GM23338 (cell line): ENCODE results near the gene XPNPEP1. TPM values are rescaled to one million over a fixed set of nuclear protein-coding genes. Genes with fewer than 3 reads are reported as not detected.

ENCODE experiments used
- ATAC-seq: fragments of 200-7000 bp; cut with Tn5 transposase; 3 replicates; pipeline ENCODE4 v1.9.1; 2020
- DNase-seq: peaks from one replicate; pipeline ENCODE4 v3.0.0-alpha.2; 2015; ENCODE audit warnings: low spot score
- H2AFZ ChIP-seq: fragments of 200-600 bp; sonication (generic); 2 replicates; pipeline ENCODE4 v1.8.0; 2016; ENCODE audit warnings: antibody characterized with exemption, mild to moderate bottlenecking, moderate library complexity
- H3F3A ChIP-seq: fragments of 200-600 bp; sonication (generic); replicated peaks from 2 replicates; pipeline ENCODE4 v1.8.0; 2017; ENCODE audit warnings: antibody characterized with exemption, mixed run types, low read depth
- H3K27ac ChIP-seq: fragments of 200-600 bp; sonication (generic); 2 replicates; pipeline ENCODE4 v1.6.1; 2016; ENCODE audit warnings: low read depth
- H3K27me3 ChIP-seq: fragments of 200-600 bp; sonication (generic); 2 replicates; pipeline ENCODE4 v1.8.0; 2016; ENCODE audit warnings: mild to moderate bottlenecking, mixed run types, moderate library complexity; ENCODE audit not compliant: insufficient read depth
- H3K36me3 ChIP-seq: fragments of 200-600 bp; sonication (generic); 2 replicates; pipeline ENCODE4 v1.8.0; 2016; ENCODE audit warnings: mild to moderate bottlenecking; ENCODE audit not compliant: insufficient read depth
- H3K4me1 ChIP-seq: fragments of 200-600 bp; sonication (generic); 2 replicates; pipeline ENCODE4 v1.8.0; 2016; ENCODE audit warnings: mild to moderate bottlenecking, moderate library complexity; ENCODE audit not compliant: insufficient read depth
- H3K4me2 ChIP-seq: fragments of 200-600 bp; sonication (generic); 2 replicates; pipeline ENCODE4 v1.7.1; 2017; ENCODE audit warnings: mixed run types
- H3K4me3 ChIP-seq: fragments of 200-600 bp; sonication (generic); 2 replicates; pipeline ENCODE4 v1.6.1; 2016; ENCODE audit warnings: mixed run types
- H3K79me2 ChIP-seq: fragments of 200-600 bp; sonication (generic); replicated peaks from 2 replicates; pipeline ENCODE4 v1.8.0; 2017; ENCODE audit warnings: mild to moderate bottlenecking; ENCODE audit not compliant: insufficient read depth
- H3K9me2 ChIP-seq: fragments of 200-600 bp; sonication (generic); 2 replicates; pipeline ENCODE4 v1.8.0; 2017; ENCODE audit not compliant: insufficient read depth
- H4K20me1 ChIP-seq: fragments of 200-600 bp; sonication (generic); replicated peaks from 2 replicates; pipeline ENCODE4 v1.8.0; 2017; ENCODE audit warnings: mild to moderate bottlenecking; ENCODE audit not compliant: insufficient read depth
- H3K27ac Mint-ChIP-seq: 2 replicates; pipeline ENCODE4 v1.8.0; 2020; ENCODE audit warnings: inconsistent platforms, mild to moderate bottlenecking, moderate library complexity, mixed read lengths
- H3K27me3 Mint-ChIP-seq: 3 replicates; pipeline ENCODE4 v1.8.0; 2022; ENCODE audit warnings: low read depth, mild to moderate bottlenecking, moderate library complexity, mixed read lengths, inconsistent platforms; ENCODE audit not compliant: insufficient read depth, poor library complexity
- H3K36me3 Mint-ChIP-seq: 3 replicates; pipeline ENCODE4 v1.8.0; 2021; ENCODE audit warnings: low read depth, mild to moderate bottlenecking, inconsistent platforms, moderate library complexity, mixed read lengths
- H3K4me1 Mint-ChIP-seq: 3 replicates; pipeline ENCODE4 v1.8.0; 2020; ENCODE audit warnings: mild to moderate bottlenecking, inconsistent platforms, mixed read lengths
- H3K4me3 Mint-ChIP-seq: 3 replicates; pipeline ENCODE4 v1.8.0; 2021; ENCODE audit warnings: moderate library complexity, mild to moderate bottlenecking, inconsistent platforms, mixed read lengths
- H3K9me3 Mint-ChIP-seq: 3 replicates; pipeline ENCODE4 v1.8.0; 2020; ENCODE audit warnings: moderate library complexity, mild to moderate bottlenecking, inconsistent platforms, mixed read lengths
- EZH2 ChIP-seq: fragments of 200-600 bp; sonication (generic); IDR thresholded peaks from one replicate; pipeline ENCODE4 v1.8.0; 2017; ENCODE audit warnings: antibody characterized with exemption, mild to moderate bottlenecking, low read depth; ENCODE audit not compliant: unreplicated experiment
- JUNB ChIP-seq: IDR thresholded peaks from one replicate; pipeline ENCODE4 v1.6.1; 2016; ENCODE audit warnings: antibody characterized with exemption; ENCODE audit not compliant: unreplicated experiment
- ZNF114 ChIP-seq: fragments of 250-450 bp; sonication (Bioruptor Pico); IDR thresholded peaks from 2 replicates; pipeline ENCODE4 v1.5.0; 2020; ENCODE audit warnings: mild to moderate bottlenecking, moderate library complexity
- ZNF331 ChIP-seq: fragments of 250-450 bp; sonication (Bioruptor Pico); IDR thresholded peaks from 2 replicates; pipeline ENCODE4 v1.5.0; 2020; ENCODE audit warnings: low read depth, mild to moderate bottlenecking, moderate library complexity
- polyA plus RNA-seq: library from polyadenylated mRNA; unstranded; fragments of >200 nt; fragmentation: Nextera tagmentation; extraction: Ambion mirVana; gene quantifications from 2 replicates; pipeline ENCODE4 v1.2.1, GENCODE V29; 2016
- total RNA-seq: library from RNA; depleted of rRNA; stranded (reverse); fragments of >200 nt; shearing (Covaris generic); gene quantifications from 2 replicates; pipeline ENCODE4 v1.2.3, GENCODE V29; 2014
- TF ChIP-seq, protein P1 (sequence below): fragments of 250-450 bp; sonication (Bioruptor Pico); IDR thresholded peaks from 2 replicates; pipeline ENCODE4 v1.5.0; 2020; ENCODE audit warnings: mild to moderate bottlenecking, moderate library complexity
- TF ChIP-seq, protein P2 (sequence below): IDR thresholded peaks from one replicate; pipeline ENCODE4 v1.6.1; 2018; ENCODE audit warnings: antibody characterized with exemption; ENCODE audit not compliant: unreplicated experiment
- TF ChIP-seq, protein P3 (sequence below), 2 experiments: fragments of 200-600 bp in 1 of 2; sonication (generic) in 1 of 2; conservative IDR thresholded peaks; 2 replicates each; pipeline versions ENCODE4 v1.5.1 to v1.6.1; 2016 to 2017; ENCODE audit warnings: antibody characterized with exemption in 2 of 2, low read depth in 2 of 2, mild to moderate bottlenecking in 2 of 2, moderate library complexity in 1 of 2

Gene XPNPEP1
- total and polyA plus RNA-seq, 2 experiments from 2014 or later, result 17.5 to 55.8 TPM

DNA sequence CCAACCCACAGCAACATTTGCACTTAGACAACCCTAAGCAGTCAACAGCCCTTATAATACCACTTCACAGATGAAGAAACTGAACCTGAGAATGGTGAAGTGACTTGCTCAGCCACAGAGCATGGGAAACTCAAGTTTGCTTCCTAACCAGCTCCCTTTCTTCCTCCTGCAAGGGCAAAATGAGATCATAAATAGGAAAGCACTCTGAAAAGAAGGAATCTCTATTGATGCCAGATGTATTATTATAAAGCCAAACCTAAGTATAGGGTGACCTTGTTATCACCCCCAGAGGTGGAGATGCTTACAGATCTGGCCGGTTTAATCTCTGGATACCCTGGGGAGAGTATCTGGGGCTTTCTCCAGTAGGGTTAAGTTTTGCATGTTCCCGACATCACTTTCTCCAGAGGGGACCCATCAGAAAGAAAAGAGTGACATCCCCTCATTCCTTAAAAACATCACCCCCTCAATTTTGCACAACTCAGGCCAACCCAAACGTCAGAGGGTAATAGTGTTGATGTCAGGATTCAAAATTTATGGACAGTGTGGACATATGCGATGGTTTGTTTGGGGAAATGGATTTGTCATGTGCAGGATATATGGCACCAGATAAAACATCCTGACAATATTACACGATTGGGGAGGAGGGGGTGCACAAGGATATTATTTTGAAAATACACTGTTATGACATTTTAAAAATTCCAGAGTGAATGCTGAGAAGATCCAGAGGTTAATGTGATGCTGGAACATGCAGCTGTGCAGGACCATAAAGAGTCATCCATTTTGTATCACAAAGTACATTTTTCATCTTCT, 24.0 kb upstream of the XPNPEP1 start (continued):
- TF ChIP-seq, protein P1, sequence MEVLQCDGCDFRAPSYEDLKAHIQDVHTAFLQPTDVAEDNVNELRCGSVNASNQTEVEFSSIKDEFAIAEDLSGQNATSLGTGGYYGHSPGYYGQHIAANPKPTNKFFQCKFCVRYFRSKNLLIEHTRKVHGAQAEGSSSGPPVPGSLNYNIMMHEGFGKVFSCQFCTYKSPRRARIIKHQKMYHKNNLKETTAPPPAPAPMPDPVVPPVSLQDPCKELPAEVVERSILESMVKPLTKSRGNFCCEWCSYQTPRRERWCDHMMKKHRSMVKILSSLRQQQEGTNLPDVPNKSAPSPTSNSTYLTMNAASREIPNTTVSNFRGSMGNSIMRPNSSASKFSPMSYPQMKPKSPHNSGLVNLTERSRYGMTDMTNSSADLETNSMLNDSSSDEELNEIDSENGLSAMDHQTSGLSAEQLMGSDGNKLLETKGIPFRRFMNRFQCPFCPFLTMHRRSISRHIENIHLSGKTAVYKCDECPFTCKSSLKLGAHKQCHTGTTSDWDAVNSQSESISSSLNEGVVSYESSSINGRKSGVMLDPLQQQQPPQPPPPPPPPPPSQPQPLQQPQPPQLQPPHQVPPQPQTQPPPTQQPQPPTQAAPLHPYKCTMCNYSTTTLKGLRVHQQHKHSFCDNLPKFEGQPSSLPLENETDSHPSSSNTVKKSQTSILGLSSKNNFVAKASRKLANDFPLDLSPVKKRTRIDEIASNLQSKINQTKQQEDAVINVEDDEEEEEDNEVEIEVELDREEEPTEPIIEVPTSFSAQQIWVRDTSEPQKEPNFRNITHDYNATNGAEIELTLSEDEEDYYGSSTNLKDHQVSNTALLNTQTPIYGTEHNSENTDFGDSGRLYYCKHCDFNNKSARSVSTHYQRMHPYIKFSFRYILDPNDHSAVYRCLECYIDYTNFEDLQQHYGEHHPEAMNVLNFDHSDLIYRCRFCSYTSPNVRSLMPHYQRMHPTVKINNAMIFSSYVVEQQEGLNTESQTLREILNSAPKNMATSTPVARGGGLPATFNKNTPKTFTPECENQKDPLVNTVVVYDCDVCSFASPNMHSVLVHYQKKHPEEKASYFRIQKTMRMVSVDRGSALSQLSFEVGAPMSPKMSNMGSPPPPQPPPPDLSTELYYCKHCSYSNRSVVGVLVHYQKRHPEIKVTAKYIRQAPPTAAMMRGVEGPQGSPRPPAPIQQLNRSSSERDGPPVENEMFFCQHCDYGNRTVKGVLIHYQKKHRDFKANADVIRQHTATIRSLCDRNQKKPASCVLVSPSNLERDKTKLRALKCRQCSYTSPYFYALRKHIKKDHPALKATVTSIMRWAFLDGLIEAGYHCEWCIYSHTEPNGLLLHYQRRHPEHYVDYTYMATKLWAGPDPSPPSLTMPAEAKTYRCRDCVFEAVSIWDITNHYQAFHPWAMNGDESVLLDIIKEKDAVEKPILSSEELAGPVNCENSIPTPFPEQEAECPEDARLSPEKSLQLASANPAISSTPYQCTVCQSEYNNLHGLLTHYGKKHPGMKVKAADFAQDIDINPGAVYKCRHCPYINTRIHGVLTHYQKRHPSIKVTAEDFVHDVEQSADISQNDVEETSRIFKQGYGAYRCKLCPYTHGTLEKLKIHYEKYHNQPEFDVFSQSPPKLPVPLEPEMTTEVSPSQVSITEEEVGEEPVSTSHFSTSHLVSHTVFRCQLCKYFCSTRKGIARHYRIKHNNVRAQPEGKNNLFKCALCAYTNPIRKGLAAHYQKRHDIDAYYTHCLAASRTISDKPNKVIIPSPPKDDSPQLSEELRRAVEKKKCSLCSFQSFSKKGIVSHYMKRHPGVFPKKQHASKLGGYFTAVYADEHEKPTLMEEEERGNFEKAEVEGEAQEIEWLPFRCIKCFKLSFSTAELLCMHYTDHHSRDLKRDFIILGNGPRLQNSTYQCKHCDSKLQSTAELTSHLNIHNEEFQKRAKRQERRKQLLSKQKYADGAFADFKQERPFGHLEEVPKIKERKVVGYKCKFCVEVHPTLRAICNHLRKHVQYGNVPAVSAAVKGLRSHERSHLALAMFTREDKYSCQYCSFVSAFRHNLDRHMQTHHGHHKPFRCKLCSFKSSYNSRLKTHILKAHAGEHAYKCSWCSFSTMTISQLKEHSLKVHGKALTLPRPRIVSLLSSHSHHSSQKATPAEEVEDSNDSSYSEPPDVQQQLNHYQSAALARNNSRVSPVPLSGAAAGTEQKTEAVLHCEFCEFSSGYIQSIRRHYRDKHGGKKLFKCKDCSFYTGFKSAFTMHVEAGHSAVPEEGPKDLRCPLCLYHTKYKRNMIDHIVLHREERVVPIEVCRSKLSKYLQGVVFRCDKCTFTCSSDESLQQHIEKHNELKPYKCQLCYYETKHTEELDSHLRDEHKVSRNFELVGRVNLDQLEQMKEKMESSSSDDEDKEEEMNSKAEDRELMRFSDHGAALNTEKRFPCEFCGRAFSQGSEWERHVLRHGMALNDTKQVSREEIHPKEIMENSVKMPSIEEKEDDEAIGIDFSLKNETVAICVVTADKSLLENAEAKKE (CRISPR knock-in tag), result no peak
- no peak for TF ChIP-seq ZNF331 (CRISPR knock-in tag)
- TF ChIP-seq ZNF114, result no peak
- no peak for TF ChIP-seq EZH2

DNA sequence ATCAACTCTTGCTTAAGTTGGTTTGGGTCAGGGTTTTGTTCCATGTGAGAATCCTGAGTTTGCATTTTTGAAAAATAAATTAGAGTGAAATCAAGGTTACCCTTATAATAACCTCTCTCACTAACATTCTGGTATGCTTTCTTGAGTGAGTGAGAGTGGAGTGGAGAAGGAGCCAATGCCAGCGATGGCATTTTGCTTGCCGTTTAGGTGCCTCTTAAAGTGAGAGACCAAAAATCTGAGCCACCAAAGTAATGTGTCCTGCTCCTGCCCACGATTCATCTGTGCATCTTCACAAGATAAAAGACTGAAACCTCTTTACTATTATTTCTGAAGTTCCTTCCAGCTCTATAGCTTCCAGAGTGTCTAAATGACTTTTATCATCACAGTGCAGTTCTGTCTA, 23.4 kb upstream of the XPNPEP1 start:
- no peak overlapping the region for H3K27ac Mint-ChIP-seq

More for the DNA sequence above, 23.4 kb upstream of the XPNPEP1 start:
- Mint-ChIP-seq H3K4me1 (peaks cover 4% of the 10 kb centered on the region; the same call in 1 of the 3 replicates), H3K4me3 (no peak overlapping the region), H3K36me3 (no peaks in the 10 kb centered on the region), H3K27me3 (peaks cover 1% of the 10 kb centered on the region), H3K9me3 (no peaks in the 10 kb centered on the region)
- no peaks in the 10 kb centered on the region for H3K79me2 ChIP-seq
- H3K36me3 ChIP-seq, result no peaks in the 10 kb centered on the region
- H3K27ac ChIP-seq, result no peak overlapping the region
- 0 out of 2 replicates have a peak overlapping the region, but pooled peaks have one; percentile 18 for H2AFZ ChIP-seq
- TF ChIP-seq, protein P2, sequence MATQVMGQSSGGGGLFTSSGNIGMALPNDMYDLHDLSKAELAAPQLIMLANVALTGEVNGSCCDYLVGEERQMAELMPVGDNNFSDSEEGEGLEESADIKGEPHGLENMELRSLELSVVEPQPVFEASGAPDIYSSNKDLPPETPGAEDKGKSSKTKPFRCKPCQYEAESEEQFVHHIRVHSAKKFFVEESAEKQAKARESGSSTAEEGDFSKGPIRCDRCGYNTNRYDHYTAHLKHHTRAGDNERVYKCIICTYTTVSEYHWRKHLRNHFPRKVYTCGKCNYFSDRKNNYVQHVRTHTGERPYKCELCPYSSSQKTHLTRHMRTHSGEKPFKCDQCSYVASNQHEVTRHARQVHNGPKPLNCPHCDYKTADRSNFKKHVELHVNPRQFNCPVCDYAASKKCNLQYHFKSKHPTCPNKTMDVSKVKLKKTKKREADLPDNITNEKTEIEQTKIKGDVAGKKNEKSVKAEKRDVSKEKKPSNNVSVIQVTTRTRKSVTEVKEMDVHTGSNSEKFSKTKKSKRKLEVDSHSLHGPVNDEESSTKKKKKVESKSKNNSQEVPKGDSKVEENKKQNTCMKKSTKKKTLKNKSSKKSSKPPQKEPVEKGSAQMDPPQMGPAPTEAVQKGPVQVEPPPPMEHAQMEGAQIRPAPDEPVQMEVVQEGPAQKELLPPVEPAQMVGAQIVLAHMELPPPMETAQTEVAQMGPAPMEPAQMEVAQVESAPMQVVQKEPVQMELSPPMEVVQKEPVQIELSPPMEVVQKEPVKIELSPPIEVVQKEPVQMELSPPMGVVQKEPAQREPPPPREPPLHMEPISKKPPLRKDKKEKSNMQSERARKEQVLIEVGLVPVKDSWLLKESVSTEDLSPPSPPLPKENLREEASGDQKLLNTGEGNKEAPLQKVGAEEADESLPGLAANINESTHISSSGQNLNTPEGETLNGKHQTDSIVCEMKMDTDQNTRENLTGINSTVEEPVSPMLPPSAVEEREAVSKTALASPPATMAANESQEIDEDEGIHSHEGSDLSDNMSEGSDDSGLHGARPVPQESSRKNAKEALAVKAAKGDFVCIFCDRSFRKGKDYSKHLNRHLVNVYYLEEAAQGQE, result no peak
- TF ChIP-seq, protein P3, sequence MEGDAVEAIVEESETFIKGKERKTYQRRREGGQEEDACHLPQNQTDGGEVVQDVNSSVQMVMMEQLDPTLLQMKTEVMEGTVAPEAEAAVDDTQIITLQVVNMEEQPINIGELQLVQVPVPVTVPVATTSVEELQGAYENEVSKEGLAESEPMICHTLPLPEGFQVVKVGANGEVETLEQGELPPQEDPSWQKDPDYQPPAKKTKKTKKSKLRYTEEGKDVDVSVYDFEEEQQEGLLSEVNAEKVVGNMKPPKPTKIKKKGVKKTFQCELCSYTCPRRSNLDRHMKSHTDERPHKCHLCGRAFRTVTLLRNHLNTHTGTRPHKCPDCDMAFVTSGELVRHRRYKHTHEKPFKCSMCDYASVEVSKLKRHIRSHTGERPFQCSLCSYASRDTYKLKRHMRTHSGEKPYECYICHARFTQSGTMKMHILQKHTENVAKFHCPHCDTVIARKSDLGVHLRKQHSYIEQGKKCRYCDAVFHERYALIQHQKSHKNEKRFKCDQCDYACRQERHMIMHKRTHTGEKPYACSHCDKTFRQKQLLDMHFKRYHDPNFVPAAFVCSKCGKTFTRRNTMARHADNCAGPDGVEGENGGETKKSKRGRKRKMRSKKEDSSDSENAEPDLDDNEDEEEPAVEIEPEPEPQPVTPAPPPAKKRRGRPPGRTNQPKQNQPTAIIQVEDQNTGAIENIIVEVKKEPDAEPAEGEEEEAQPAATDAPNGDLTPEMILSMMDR (conservative IDR thresholded peaks at IDR 0.05; ENCODE audit: low read depth in 2 of 2), result no peak
- TF ChIP-seq JUNB, result no peak
- H3F3A ChIP-seq, result no peaks in the 10 kb centered on the region
- no peak for DNase-seq
- peaks cover 23% of the 10 kb centered on the region for H3K9me2 ChIP-seq
- H3K4me1 ChIP-seq, result no peaks in the 10 kb centered on the region
- H4K20me1 ChIP-seq, result no peaks in the 10 kb centered on the region
- ATAC-seq, result no peak
- H3K4me2 ChIP-seq, result no peak overlapping the region
- H3K27me3 ChIP-seq, result no peaks in the 10 kb centered on the region
- H3K4me3 ChIP-seq, result no peak overlapping the region
